GM20431 (cell line): ENCODE results near the gene MAP2K1.
"Not testable (repeated sequence)": the region's sequence is repeated elsewhere in the genome, so short reads cannot be mapped to it uniquely, and the experiment has no call there.

Experiments used
- in situ Hi-C: fragments of 300-500 bp; cut with MseI, MboI; formaldehyde crosslinking; loops from one replicate; pipeline ENCODE4 v1.15.0; 2020; ENCODE audit warnings: low sequenced_read_pairs; ENCODE audit not compliant: unreplicated experiment

The MAP2K1 gene

DNA sequence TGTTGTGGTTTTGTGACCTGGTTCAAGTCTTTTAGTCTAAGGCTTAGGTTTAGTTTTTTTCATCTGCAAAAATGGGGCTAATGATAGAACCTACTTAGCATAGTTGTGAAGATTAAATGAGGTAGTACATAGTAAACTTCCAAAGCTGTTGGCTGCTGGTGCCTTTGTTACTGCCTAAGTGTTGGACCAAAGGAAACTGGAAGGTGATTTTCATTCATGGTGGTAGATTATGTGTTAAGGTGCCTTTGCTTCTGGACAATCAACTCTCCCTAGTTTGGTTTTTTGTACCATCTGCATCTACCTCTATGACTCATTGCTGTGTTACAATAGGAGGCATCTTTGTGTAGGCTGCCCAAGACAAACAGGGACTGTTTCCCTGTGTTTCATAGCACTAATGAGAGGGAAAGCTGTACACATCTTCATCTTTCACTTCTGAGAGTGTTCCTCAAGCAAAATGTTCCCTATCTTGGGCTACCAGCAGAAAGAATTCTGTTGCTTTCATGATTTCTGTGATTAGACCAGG, 3.2 kb downstream of the MAP2K1 start:
- in situ Hi-C loops, result loop anchor here (10.0 kb wide), 1 partner anchor 105 kb away; the partner anchor contains the start of gene SNAPC5

DNA sequence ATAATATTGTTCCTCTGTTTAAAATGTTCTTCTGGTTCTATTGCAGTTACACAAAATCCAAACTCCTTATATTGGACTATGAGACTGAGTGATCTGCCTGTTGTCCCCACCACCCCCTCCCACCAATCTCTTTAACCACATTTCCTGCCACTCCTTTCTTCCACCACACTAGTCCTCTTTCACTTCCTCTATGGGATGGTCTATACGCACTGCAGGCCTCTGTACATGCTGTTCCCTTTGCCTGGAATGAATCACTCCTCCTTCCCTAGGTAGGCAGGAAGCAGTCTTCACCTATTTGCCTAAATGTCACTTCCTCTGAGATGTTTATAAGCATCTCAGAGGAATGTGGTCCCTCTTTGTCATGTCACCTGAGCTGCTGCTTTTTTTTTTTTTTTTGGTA, 4.0 kb downstream of the MAP2K1 start:
- in situ Hi-C loops, result no loop called here

GRCh38 chr15:66393037-66393436, 6.3 kb downstream of the MAP2K1 start:
- in situ Hi-C loops, result not testable (repeated sequence)

- in situ Hi-C loops, result no loop called here
Measured at GRCh38 chr15:66394472-66394871, 7.8 kb downstream of the MAP2K1 start.

DNA sequence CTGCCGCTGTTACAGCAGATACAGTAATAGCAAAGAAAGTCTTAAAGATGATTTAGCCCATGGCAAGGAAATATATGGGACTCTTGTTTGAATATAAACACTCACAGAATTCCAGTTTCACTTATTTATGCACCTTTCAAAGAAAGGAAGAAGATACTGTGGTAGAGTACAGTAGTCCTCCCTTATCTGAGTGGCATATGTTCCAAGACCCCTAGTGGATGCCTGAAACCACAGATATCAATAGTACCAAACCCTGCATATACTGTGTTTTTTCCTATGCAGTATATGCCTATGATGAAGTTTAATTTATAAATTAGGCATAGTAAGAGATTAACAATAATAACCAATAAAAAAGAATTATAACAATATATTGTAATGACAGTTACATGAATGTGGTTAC, 8.2 kb downstream of the MAP2K1 start:
- in situ Hi-C loops, result no loop called here

- in situ Hi-C loops, result no loop called here
Measured at GRCh38 chr15:66399276-66399675, 12.6 kb downstream of the MAP2K1 start.

DNA sequence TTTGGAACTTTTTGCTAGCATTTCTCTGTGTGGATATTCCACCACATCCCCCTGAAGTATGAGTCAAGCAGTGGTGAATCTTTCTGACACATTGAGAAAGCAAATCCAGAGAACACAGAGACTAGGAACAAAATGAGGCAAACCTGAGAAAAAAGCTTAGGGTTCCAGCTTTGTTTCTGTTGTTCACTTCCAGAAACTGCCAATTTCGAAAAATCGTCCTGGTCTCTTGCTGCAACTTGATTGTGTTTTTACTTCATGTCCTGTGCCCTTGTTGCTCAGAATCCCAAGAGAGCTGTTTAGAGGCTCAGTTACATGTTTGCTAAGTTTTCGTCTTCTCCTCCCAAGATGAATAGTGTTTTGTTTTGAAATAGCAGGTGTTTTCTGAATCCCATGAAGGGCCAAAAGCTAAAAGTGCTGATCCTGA, 13.7 kb downstream of the MAP2K1 start:
- in situ Hi-C loops, result no loop called here

DNA sequence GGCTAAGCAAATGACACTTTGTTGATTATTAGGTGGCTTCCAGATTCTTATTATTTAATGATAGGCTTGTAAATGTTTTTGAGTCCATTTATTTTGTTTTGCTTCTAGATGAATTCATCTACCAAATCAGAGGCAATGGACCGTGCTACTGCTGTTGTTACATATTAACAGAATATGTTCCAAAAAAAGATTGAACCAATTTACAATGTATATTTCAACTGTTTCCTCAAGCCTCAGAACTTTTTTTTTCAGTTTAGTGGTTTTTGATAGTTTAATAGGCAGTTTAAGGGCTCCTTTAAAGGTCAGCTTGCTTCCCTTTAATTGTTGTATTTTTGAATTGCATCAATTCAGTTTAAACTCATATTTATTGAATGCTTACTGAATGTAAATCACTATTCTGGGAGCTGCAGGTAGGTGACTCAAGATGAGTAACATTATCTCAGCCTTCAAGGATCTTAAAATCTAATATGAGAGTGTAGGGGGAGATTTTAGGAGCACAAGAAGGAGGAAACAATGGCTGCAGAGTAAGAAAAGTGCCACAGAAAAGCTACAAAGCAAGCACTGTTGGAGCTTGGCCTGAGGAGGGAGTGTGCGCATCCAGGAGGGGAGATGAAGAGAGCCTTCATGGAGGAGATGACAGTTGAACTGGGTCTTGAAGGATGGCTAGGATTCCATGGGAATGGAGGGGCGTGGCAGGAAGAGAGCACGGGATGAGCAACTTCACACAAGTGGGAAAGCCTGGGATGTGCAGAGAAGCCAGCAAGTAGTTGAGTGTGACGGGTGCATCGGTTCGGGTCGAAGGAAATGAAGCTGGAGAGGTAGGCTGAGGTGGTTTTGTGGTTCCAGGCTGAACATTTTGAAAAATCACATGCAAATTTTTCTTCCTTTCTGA, 14.7 kb downstream of the MAP2K1 start:
- in situ Hi-C loops, result no loop called here

DNA sequence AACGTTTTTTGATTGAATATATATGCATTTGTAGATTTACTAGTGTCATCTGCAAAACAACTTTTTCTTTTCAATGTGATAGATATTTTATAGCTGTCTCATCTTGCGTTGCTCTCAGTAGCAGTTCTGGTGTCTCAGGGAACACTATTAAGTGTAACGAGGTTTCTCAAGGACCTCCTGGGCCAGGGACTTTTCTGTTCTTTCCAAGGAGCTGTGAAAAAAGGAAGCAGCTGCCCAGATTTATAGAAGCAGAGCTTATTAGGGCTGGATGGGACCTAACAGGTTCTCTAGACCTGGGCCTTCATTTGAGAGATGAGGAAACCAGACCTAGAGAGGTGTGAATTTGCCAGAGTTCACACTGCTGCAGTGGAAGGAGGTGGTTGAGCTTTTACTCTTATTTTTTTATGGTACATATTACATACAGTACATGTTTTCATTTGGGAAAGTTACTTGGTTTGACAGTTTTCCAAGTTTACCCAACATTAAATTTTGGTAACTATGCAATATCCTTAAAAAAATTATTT, 16.1 kb downstream of the MAP2K1 start:
- in situ Hi-C loops, result no loop called here

DNA sequence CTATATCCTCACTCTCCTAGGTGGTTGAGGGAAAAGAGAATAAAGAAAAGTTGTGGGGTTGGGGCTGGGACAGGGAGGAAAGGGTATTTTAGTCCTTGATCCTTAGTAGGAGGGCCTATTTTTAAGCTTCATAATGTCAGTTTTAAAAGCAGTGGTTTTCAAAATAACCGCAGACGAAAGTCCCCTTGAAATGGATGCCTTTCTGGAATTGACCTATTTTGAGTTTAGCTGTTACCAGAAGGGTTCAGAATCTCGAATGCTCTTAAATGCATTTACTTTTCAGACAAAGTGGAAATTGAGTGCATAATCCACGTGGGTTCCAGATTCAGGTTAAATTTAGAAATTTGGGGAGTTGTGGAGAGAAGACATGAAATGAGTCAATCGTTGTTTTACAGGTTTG, 16.6 kb downstream of the MAP2K1 start:
- in situ Hi-C loops, result no loop called here

DNA sequence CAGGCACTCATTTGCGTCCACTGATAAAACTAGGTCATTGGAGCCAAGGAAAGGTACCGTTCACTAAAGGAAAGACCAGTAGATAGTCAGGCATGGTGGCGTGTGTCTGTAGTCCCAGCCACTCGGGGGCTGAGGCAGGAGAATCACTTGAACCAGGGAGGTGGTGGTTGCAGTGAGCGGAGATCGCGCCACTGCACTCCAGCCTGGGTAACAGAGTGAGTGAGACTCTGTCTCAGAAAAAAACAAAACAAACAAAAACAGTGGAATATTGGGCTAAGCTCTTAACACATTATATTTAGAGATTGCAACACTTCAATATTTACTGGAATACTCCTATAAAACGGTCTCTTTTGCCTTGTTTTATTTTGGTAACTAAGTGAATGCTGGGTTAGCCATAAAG, 17.4 kb downstream of the MAP2K1 start:
- in situ Hi-C loops, result no loop called here

GRCh38 chr15:66404532-66404931, 17.8 kb downstream of the MAP2K1 start:
- in situ Hi-C loops, result no loop called here

- in situ Hi-C loops, result no loop called here
Measured at GRCh38 chr15:66405007-66405406, 18.3 kb downstream of the MAP2K1 start.

DNA sequence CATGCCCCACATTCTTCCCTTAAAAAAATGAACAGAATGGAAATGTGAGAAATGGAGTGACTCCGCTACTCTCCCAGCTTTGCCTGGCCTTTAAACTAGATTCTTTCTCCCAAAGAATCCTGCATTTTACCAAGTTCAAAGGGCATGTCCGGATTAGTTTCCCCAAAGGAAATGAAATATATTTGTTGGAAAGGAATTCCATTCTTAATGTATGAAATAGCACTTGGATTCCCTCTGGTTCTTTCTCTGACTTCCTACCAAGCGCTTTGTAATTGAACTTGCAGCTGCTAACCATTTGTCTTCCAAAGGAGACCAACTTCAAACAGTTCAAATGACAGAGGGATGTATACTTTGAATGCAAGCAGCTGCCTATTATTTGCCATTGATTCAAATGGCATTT, 18.9 kb downstream of the MAP2K1 start:
- in situ Hi-C loops, result no loop called here

- in situ Hi-C loops, result no loop called here
Measured at GRCh38 chr15:66408254-66408653, 21.5 kb downstream of the MAP2K1 start.

GRCh38 chr15:66408675-66409282, 22.1 kb downstream of the MAP2K1 start:
- in situ Hi-C loops, result no loop called here

- in situ Hi-C loops, result no loop called here
Measured at GRCh38 chr15:66409565-66410108, 22.9 kb downstream of the MAP2K1 start.

DNA sequence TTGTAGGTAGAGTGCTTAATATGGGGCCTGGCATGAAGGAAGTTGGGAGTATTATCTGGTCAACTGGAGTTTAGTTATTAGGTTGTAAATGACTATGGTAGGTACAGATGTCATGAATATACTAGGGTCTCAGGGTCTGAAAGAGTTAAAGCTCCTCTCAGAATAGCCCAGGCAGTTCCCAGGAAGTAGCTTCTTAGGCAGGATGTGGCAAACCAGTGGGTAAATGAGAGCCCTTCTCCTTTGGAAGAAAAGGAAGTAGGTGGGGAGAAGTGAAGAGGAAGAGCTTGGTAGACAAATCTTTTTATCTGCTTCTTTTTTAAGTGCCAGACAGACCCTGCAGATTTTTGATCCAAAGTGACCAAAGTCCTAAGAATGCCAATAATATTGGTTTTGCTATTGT, 24.5 kb downstream of the MAP2K1 start:
- in situ Hi-C loops, result no loop called here

- in situ Hi-C loops, result no loop called here
Measured at GRCh38 chr15:66412220-66412619, 25.5 kb downstream of the MAP2K1 start.

GRCh38 chr15:66413579-66413978, 26.9 kb downstream of the MAP2K1 start:
- in situ Hi-C loops, result no loop called here

- in situ Hi-C loops, result no loop called here
Measured at GRCh38 chr15:66415360-66415759, 28.6 kb downstream of the MAP2K1 start.
